H9 (cell line): Measurements from ENCODE around the gene YPEL5. TPM values are rescaled to one million over a fixed set of nuclear protein-coding genes. Genes with fewer than 3 reads are reported as not detected.
A peak's percentile ranks its signal among the peaks of the same experiment; 100 is the strongest.

Source experiments
- DNase-seq: peaks from one replicate; pipeline ENCODE4 v3.0.0-alpha.2; 2017
- H2AFZ ChIP-seq: one replicate; pipeline ENCODE4 v1.6.1; 2013; ENCODE audit warnings: mild to moderate bottlenecking, low read length, control low read depth, moderate library complexity
- H2AK5ac ChIP-seq: 2 replicates; pipeline ENCODE4 v1.6.1; 2013; ENCODE audit warnings: low read length, control low read depth, mixed read lengths; ENCODE audit not compliant: insufficient read length
- H2BK120ac ChIP-seq: one replicate; pipeline ENCODE4 v1.6.1; 2013; ENCODE audit warnings: low read depth, mild to moderate bottlenecking, low read length, control low read depth, inconsistent platforms; ENCODE audit not compliant: poor library complexity, severe bottlenecking
- H2BK12ac ChIP-seq: 2 replicates; pipeline ENCODE4 v1.6.1; 2013; ENCODE audit warnings: low read length, control low read depth, mixed read lengths, low read depth; ENCODE audit not compliant: insufficient read length
- H2BK15ac ChIP-seq: 2 replicates; pipeline ENCODE4 v1.6.1; 2013; ENCODE audit warnings: low read depth, low read length, control low read depth
- H2BK20ac ChIP-seq: one replicate; pipeline ENCODE4 v1.6.1; 2013; ENCODE audit warnings: low read depth, mild to moderate bottlenecking, low read length, control low read depth, inconsistent platforms; ENCODE audit not compliant: poor library complexity, severe bottlenecking
- H2BK5ac ChIP-seq: 2 replicates; pipeline ENCODE4 v1.6.1; 2013; ENCODE audit warnings: low read length, control low read depth, mixed read lengths; ENCODE audit not compliant: insufficient read length
- H3K14ac ChIP-seq: 2 replicates; pipeline ENCODE4 v1.6.1; 2013; ENCODE audit warnings: low read length, control low read depth; ENCODE audit not compliant: insufficient read depth
- H3K18ac ChIP-seq: 2 replicates; pipeline ENCODE4 v1.6.1; 2013; ENCODE audit warnings: low read depth, mild to moderate bottlenecking, mixed read lengths, low read length, control low read depth; ENCODE audit not compliant: insufficient read length
- H3K23ac ChIP-seq: 2 replicates; pipeline ENCODE4 v1.6.1; 2013; ENCODE audit warnings: low read length, control low read depth, mixed read lengths, low read depth; ENCODE audit not compliant: insufficient read length
- H3K23me2 ChIP-seq: 2 replicates; pipeline ENCODE4 v1.6.1; 2013; ENCODE audit warnings: low read depth, mild to moderate bottlenecking, mixed read lengths, low read length, control low read depth; ENCODE audit not compliant: insufficient read length, poor library complexity, severe bottlenecking
- H3K27ac ChIP-seq: 2 replicates; pipeline ENCODE4 v1.5.1; 2013; ENCODE audit warnings: low read length, control low read depth, mixed read lengths, low read depth; ENCODE audit not compliant: insufficient read length
- H3K27me3 ChIP-seq: 2 replicates; pipeline ENCODE4 v1.6.1; 2013; ENCODE audit warnings: low read length, control low read depth, inconsistent platforms; ENCODE audit not compliant: insufficient read depth
- H3K4ac ChIP-seq: 2 replicates; pipeline ENCODE4 v1.6.1; 2013; ENCODE audit warnings: low read depth, mild to moderate bottlenecking, control low read depth, inconsistent platforms, low read length, moderate library complexity
- H3K4me1 ChIP-seq: 2 replicates; pipeline ENCODE4 v1.6.1; 2013; ENCODE audit warnings: low read length, control low read depth, inconsistent platforms; ENCODE audit not compliant: insufficient read depth
- H3K4me2 ChIP-seq: 2 replicates; pipeline ENCODE4 v1.6.1; 2013; ENCODE audit warnings: low read length, control low read depth, mixed read lengths; ENCODE audit not compliant: insufficient read length, insufficient read depth
- H3K56ac ChIP-seq: 2 replicates; pipeline ENCODE4 v1.6.1; 2013; ENCODE audit warnings: low read depth, mild to moderate bottlenecking, mixed read lengths, low read length, control low read depth; ENCODE audit not compliant: insufficient read length
- H3K79me1 ChIP-seq: 2 replicates; pipeline ENCODE4 v1.6.1; 2013; ENCODE audit warnings: low read depth, mild to moderate bottlenecking, moderate library complexity, low read length, control low read depth, inconsistent platforms; ENCODE audit not compliant: insufficient read depth, poor library complexity, severe bottlenecking
- H3K79me2 ChIP-seq: 2 replicates; pipeline ENCODE4 v1.6.1; 2013; ENCODE audit warnings: low read length, control low read depth, inconsistent platforms; ENCODE audit not compliant: insufficient read depth
- H3K9ac ChIP-seq: 2 replicates; pipeline ENCODE4 v1.6.1; 2013; ENCODE audit warnings: low read length, control low read depth, mixed read lengths; ENCODE audit not compliant: insufficient read length; ENCODE audit errors: extremely low read depth
- H3K9me3 ChIP-seq: one replicate; pipeline ENCODE4 v1.6.1; 2013; ENCODE audit warnings: low read depth, low read length, inconsistent platforms; ENCODE audit not compliant: control insufficient read depth
- H3T11ph ChIP-seq: one replicate; pipeline ENCODE4 v1.6.1; 2013; ENCODE audit warnings: mild to moderate bottlenecking, low read length, control low read depth, inconsistent platforms
- H4K20me1 ChIP-seq: one replicate; pipeline ENCODE4 v1.6.1; 2013; ENCODE audit not compliant: control insufficient read depth, insufficient read length, insufficient read depth
- H4K5ac ChIP-seq: 2 replicates; pipeline ENCODE4 v1.6.1; 2013; ENCODE audit warnings: low read depth, mild to moderate bottlenecking, mixed read lengths, low read length, control low read depth; ENCODE audit not compliant: insufficient read length
- H4K8ac ChIP-seq: replicated peaks from 2 replicates; pipeline ENCODE4 v1.6.1; 2013; ENCODE audit warnings: low read length, control low read depth, mixed read lengths, low read depth; ENCODE audit not compliant: insufficient read length
- H4K91ac ChIP-seq: 2 replicates; pipeline ENCODE4 v1.6.1; 2013; ENCODE audit warnings: low read depth, mild to moderate bottlenecking, moderate library complexity, mixed read lengths, low read length, control low read depth; ENCODE audit not compliant: insufficient read length
- H3K27ac Mint-ChIP-seq, 3 experiments: 2 replicates in 2 of 3; 3 replicates in 1 of 3; pipeline ENCODE4 v1.8.0; 2020 to 2021; ENCODE audit warnings: mixed read lengths in 3 of 3, mild to moderate bottlenecking in 1 of 3, moderate library complexity in 1 of 3
- H3K27me3 Mint-ChIP-seq: 2 replicates; pipeline ENCODE4 v1.8.0; 2021; ENCODE audit warnings: low read depth, mild to moderate bottlenecking, moderate library complexity, mixed read lengths
- H3K36me3 Mint-ChIP-seq, 3 experiments: 2 replicates in 2 of 3; 3 replicates in 1 of 3; pipeline ENCODE4 v1.8.0; 2020 to 2021; ENCODE audit warnings: low read depth in 3 of 3, mixed read lengths in 3 of 3; ENCODE audit not compliant: insufficient read depth in 1 of 3
- H3K4me1 Mint-ChIP-seq, 2 experiments: 2 replicates each; pipeline ENCODE4 v1.8.0; 2020; ENCODE audit warnings: mixed read lengths in 2 of 2
- H3K4me3 Mint-ChIP-seq, 2 experiments: 2 replicates in 1 of 2; 3 replicates in 1 of 2; pipeline ENCODE4 v1.8.0; 2020 to 2021; ENCODE audit warnings: mild to moderate bottlenecking in 2 of 2, mixed read lengths in 2 of 2, moderate library complexity in 1 of 2
- H3K9me3 Mint-ChIP-seq, 2 experiments: 2 replicates in 1 of 2; 3 replicates in 1 of 2; pipeline ENCODE4 v1.8.0; 2020; ENCODE audit warnings: mild to moderate bottlenecking in 2 of 2, mixed read lengths in 2 of 2, moderate library complexity in 1 of 2
- CTCF ChIP-seq: fragments of 200-600 bp; sonication (generic); conservative IDR thresholded peaks from 3 replicates; pipeline ENCODE4 v1.8.0; 2021; ENCODE audit warnings: antibody characterized with exemption, mild to moderate bottlenecking
- WGBS: extraction: QIAGEN DNeasy Blood & Tissue Kit; methylation state at CpG from one replicate; pipeline ENCODE4 v1.1.7; 2013; ENCODE audit warnings: missing lambda C conversion rate, low lambda C conversion rate, mixed read lengths; ENCODE audit not compliant: insufficient read length; ENCODE audit errors: extremely low coverage; 5-methylcytosine and 5-hydroxymethylcytosine counted together
- total RNA-seq: library from RNA; stranded (reverse); gene quantifications from 2 replicates; pipeline ENCODE4 v1.2.1, GENCODE V29; 2021

Gene YPEL5
- total RNA-seq, 1 experiment from 2014 or later, result 28.5 TPM

GRCh38 chr2:30181176-30181575 is 34.4 kb downstream of the YPEL5 start:
- H3K36me3 Mint-ChIP-seq, result no peaks in the 10 kb centered on the region; a peak in 1 of 7 replicates
- peaks cover 6% of the 10 kb centered on the region for H3K27me3 Mint-ChIP-seq
- no peak overlapping the region for H3K23ac ChIP-seq

More at GRCh38 chr2:30181176-30181575, 34.4 kb downstream of the YPEL5 start:
- no peak overlapping the region for H3K27ac ChIP-seq
- H2BK15ac ChIP-seq, result no peak overlapping the region
- no peaks in the 10 kb centered on the region for H4K20me1 ChIP-seq
- no peak overlapping the region for H4K5ac ChIP-seq
- no CpG with 5 or more reads among the region's 7 CpGs for WGBS
- H3K9ac ChIP-seq, result no peak overlapping the region
- no peaks in the 10 kb centered on the region for H3K79me1 ChIP-seq
- no peak overlapping the region for H2BK12ac ChIP-seq
- H3K27me3 ChIP-seq, result no peaks in the 10 kb centered on the region
- no peak overlapping the region for H2AK5ac ChIP-seq
- no peak overlapping the region for H3K56ac ChIP-seq
- no peak overlapping the region for H3K4ac ChIP-seq
- Mint-ChIP-seq H3K27ac (peak overlapping the region in 1 of 3 experiments; percentile 21; a peak in 1 of 7 replicates), H3K4me3 (no peak overlapping the region), H3K4me1 (no peaks in the 10 kb centered on the region), H3K9me3 (no peaks in the 10 kb centered on the region)
- no peaks in the 10 kb centered on the region for H3K23me2 ChIP-seq
- H2BK5ac ChIP-seq, result no peak overlapping the region
- no peak for DNase-seq
- no peak overlapping the region for H4K91ac ChIP-seq
- TF ChIP-seq CTCF, result no peak
- no peak overlapping the region for H2AFZ ChIP-seq
- H4K8ac ChIP-seq, result no peak overlapping the region
- H3T11ph ChIP-seq, result no peak overlapping the region
- no peaks in the 10 kb centered on the region for H3K79me2 ChIP-seq
- no peaks in the 10 kb centered on the region for H3K9me3 ChIP-seq
- no peak overlapping the region for H2BK20ac ChIP-seq
- H3K4me1 ChIP-seq, result no peaks in the 10 kb centered on the region
- no peak overlapping the region for H3K18ac ChIP-seq
- H3K4me2 ChIP-seq, result no peak overlapping the region
- no peak overlapping the region for H3K14ac ChIP-seq
- no peak overlapping the region for H2BK120ac ChIP-seq
